HG03159 (cell line): ENCODE data around the gene PLEKHA7.

Source experiments
- ATAC-seq: cut with Tn5 transposase; IDR thresholded peaks from one replicate; pipeline ENCODE4 v1.9.1; 2021; ENCODE audit warnings: mild to moderate bottlenecking, moderate library complexity; ENCODE audit not compliant: unreplicated experiment

PLEKHA7 gene

GRCh38 chr11:16815047-16815767, 199.0 kb downstream of the PLEKHA7 start:
- ATAC-seq: no peak

GRCh38 chr11:16814410-16815046, 199.7 kb downstream of the PLEKHA7 start:
- no peak for ATAC-seq

GRCh38 chr11:16813126-16813525, 201.1 kb downstream of the PLEKHA7 start:
- ATAC-seq: no peak

- no peak for ATAC-seq
These were observed 201.9 kb downstream of the PLEKHA7 start for GRCh38 chr11:16812274-16812673.

- no peak for ATAC-seq
These were observed 202.8 kb downstream of the PLEKHA7 start for GRCh38 chr11:16811136-16812020.

- no peak for ATAC-seq
These were observed 204.1 kb downstream of the PLEKHA7 start for GRCh38 chr11:16809886-16810668.

GRCh38 chr11:16807306-16807705, 206.9 kb downstream of the PLEKHA7 start:
- ATAC-seq: no peak

GRCh38 chr11:16806791-16807190, 207.4 kb downstream of the PLEKHA7 start:
- ATAC-seq: no peak

- no peak for ATAC-seq
These were observed 208.3 kb downstream of the PLEKHA7 start for GRCh38 chr11:16805938-16806337.

- ATAC-seq: no peak
These were observed 209.9 kb downstream of the PLEKHA7 start for GRCh38 chr11:16804104-16804947.

- ATAC-seq: no peak
These were observed 212.8 kb downstream of the PLEKHA7 start for GRCh38 chr11:16801288-16801980.

- ATAC-seq: no peak
These were observed 213.8 kb downstream of the PLEKHA7 start for GRCh38 chr11:16800382-16800781.

- no peak for ATAC-seq
These were observed 214.3 kb downstream of the PLEKHA7 start for GRCh38 chr11:16799890-16800289.

GRCh38 chr11:16799221-16799620, 215.0 kb downstream of the PLEKHA7 start:
- no peak for ATAC-seq

GRCh38 chr11:16797776-16798175, 216.4 kb downstream of the PLEKHA7 start:
- no peak for ATAC-seq

GRCh38 chr11:16796311-16796710, 217.9 kb downstream of the PLEKHA7 start:
- ATAC-seq: no peak

GRCh38 chr11:16795146-16795545, 219.1 kb downstream of the PLEKHA7 start:
- ATAC-seq: no peak

- ATAC-seq: no peak
These were observed 220.0 kb downstream of the PLEKHA7 start for GRCh38 chr11:16794047-16794818.

- no peak for ATAC-seq
These were observed 220.7 kb downstream of the PLEKHA7 start for GRCh38 chr11:16793511-16793910.
